ENCODE results near the gene CDH16.
"Not testable (repeated sequence)": the region's sequence is repeated elsewhere in the genome, so short reads cannot be mapped to it uniquely, and the experiment has no call there.

DNA sequence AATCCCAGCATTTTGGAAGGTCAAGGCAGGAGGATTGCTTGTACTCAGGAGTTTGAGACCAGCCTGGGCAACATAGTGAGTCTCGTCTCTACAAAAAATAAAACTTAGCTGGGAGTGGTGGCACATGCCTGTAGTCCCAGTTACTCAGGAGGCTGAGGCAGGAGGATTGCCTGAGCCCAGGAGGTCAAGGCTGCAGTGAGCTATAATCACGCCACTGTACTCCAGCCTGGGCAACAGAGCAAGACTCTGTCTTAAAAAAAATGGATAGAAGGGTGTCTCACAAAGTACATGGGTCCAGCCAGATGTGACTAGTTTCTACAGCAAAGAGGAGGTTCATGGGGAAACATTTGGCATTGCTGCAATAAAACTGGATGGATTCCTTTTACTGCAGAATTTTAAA, 47.3 kb downstream of the CDH16 start:
- TF ChIP-seq POLR2AphosphoS5, POLR2A, EP300 (IDR thresholded peaks at IDR 0.05): not testable (repeated sequence)
- TF ChIP-seq, protein P1, sequence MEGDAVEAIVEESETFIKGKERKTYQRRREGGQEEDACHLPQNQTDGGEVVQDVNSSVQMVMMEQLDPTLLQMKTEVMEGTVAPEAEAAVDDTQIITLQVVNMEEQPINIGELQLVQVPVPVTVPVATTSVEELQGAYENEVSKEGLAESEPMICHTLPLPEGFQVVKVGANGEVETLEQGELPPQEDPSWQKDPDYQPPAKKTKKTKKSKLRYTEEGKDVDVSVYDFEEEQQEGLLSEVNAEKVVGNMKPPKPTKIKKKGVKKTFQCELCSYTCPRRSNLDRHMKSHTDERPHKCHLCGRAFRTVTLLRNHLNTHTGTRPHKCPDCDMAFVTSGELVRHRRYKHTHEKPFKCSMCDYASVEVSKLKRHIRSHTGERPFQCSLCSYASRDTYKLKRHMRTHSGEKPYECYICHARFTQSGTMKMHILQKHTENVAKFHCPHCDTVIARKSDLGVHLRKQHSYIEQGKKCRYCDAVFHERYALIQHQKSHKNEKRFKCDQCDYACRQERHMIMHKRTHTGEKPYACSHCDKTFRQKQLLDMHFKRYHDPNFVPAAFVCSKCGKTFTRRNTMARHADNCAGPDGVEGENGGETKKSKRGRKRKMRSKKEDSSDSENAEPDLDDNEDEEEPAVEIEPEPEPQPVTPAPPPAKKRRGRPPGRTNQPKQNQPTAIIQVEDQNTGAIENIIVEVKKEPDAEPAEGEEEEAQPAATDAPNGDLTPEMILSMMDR (IDR thresholded peaks at IDR 0.05) = not testable (repeated sequence)
